Measurements from ENCODE around the gene ENAM.

- TF ChIP-seq CTCF (IDR thresholded peaks at IDR 0.05 in 4 of 5, conservative IDR thresholded peaks at IDR 0.05 in 1 of 5) (no peak), POLR2A (IDR thresholded peaks at IDR 0.05) (no peak)
These were observed 1.6 kb downstream of the ENAM start for GRCh38 chr4:70630162-70630561.
